Activated CD4-positive, CD25-positive, alpha-beta regulatory T cell treated with anti-CD3 and anti-CD28 coated beads, Interleukin-2, amount 50 U/mL, for 24 hours (primary cell): ENCODE measurements around the gene SLC35G1.

Source experiments
- ATAC-seq, 2 donors: fragments of 150-1000 bp; cut with Tn5 transposase; one replicate each; pipeline ENCODE4 v1.10.0; 2021; ENCODE audit warnings: mild to moderate bottlenecking in 1 of 2, moderate library complexity in 1 of 2

Gene SLC35G1

GRCh38 chr10:93879273-93879672 lies 14.5 kb upstream of the SLC35G1 start:
- ATAC-seq = no peak

- no peak for ATAC-seq
Measured at GRCh38 chr10:93894516-93895378, 969 bp downstream of the SLC35G1 start.

- ATAC-seq = no peak
Measured at GRCh38 chr10:93897070-93897780, 3.4 kb downstream of the SLC35G1 start.

GRCh38 chr10:93899109-93899508 lies 5.3 kb downstream of the SLC35G1 start:
- ATAC-seq = no peak

GRCh38 chr10:93903051-93903450 lies 9.3 kb downstream of the SLC35G1 start:
- no peak for ATAC-seq

GRCh38 chr10:93904901-93905300 lies 11.1 kb downstream of the SLC35G1 start:
- ATAC-seq = no peak

- ATAC-seq = no peak
Measured at GRCh38 chr10:93907059-93907458, 13.3 kb downstream of the SLC35G1 start.

- no peak for ATAC-seq
Measured at GRCh38 chr10:93911866-93912265, 18.1 kb downstream of the SLC35G1 start.

- no peak for ATAC-seq
Measured at GRCh38 chr10:93912444-93912843, 18.7 kb downstream of the SLC35G1 start.

GRCh38 chr10:93913706-93914105 lies 19.9 kb downstream of the SLC35G1 start:
- ATAC-seq = no peak

- ATAC-seq = no peak
Measured at GRCh38 chr10:93915598-93915997, 21.8 kb downstream of the SLC35G1 start.

GRCh38 chr10:93916257-93917063 lies 22.7 kb downstream of the SLC35G1 start:
- ATAC-seq = no peak

- no peak for ATAC-seq
Measured at GRCh38 chr10:93917064-93917391, 23.2 kb downstream of the SLC35G1 start.

- ATAC-seq = no peak
Measured at GRCh38 chr10:93917821-93918220, 24.0 kb downstream of the SLC35G1 start.

GRCh38 chr10:93921338-93921737 lies 27.6 kb downstream of the SLC35G1 start:
- ATAC-seq = no peak

GRCh38 chr10:93926613-93927012 lies 32.8 kb downstream of the SLC35G1 start:
- no peak for ATAC-seq

- no peak for ATAC-seq
Measured at GRCh38 chr10:93938140-93938539, 44.4 kb downstream of the SLC35G1 start.

GRCh38 chr10:93940881-93941280 lies 47.1 kb downstream of the SLC35G1 start:
- no peak for ATAC-seq

GRCh38 chr10:93941606-93942005 lies 47.8 kb downstream of the SLC35G1 start:
- ATAC-seq = no peak

GRCh38 chr10:93945819-93946218 lies 52.0 kb downstream of the SLC35G1 start:
- no peak for ATAC-seq

GRCh38 chr10:93947055-93947454 lies 53.3 kb downstream of the SLC35G1 start:
- ATAC-seq = no peak

GRCh38 chr10:93947524-93947923 lies 53.7 kb downstream of the SLC35G1 start:
- ATAC-seq = no peak

- no peak for ATAC-seq
Measured at GRCh38 chr10:93951905-93952304, 58.1 kb downstream of the SLC35G1 start.
